Measurements from ENCODE around the gene MIA.

MIA gene

GRCh38 chr19:40750874-40751537 lies 24.3 kb upstream of the MIA start, which contains the start of gene SNRPA:
Gene SNRPA (plus strand): TSS chr19:40751203. CDS start chr19:40751409, 206 bp downstream.
- ChIA-PET POLR2A (interaction anchor here (0.6 to 5.0 kb wide), 22 partner anchors 10 to 136 kb away, joined by 3 to 55 read pairs (median 4); partner anchors contain the start of genes COQ8B, EGLN2, ITPKC and RAB4B), CTCF (interaction anchor here (1.2 kb wide), 1 partner anchor 88 kb away, joined by 7 read pairs; no protein-coding TSS in a partner anchor)
- TF ChIP-seq ELF4 (IDR thresholded peaks at IDR 0.05) (peak; percentile 73), L3MBTL2 (conservative IDR thresholded peaks at IDR 0.05) (peak; percentile 94), SP1 (IDR thresholded peaks at IDR 0.05) (no peak)
- DNase-seq (ENCODE audit: extremely low spot score), result peak; percentile 92

GRCh38 chr19:40752257-40752781 lies 23.0 kb upstream of the MIA start:
- DNase-seq (ENCODE audit: extremely low spot score), result no peak
- ChIA-PET CTCF (interaction anchor here (0.6 to 1.5 kb wide), 4 partner anchors 8 to 212 kb away, joined by 3 to 11 read pairs (median 7); partner anchors contain the start of gene RAB4B), POLR2A (interaction anchor here (0.6 to 5.0 kb wide), 2 partner anchors 9 to 25 kb away, joined by 3 to 55 read pairs; partner anchors contain the start of gene RAB4B)
- TF ChIP-seq FOXM1 (IDR thresholded peaks at IDR 0.05; ENCODE audit: borderline replicate concordance) (no peak), SP1 (IDR thresholded peaks at IDR 0.05) (no peak), CTBP1 (IDR thresholded peaks at IDR 0.05; ENCODE audit: borderline replicate concordance) (no peak), SUZ12 (IDR thresholded peaks at IDR 0.05) (no peak), FOXA1 (IDR thresholded peaks at IDR 0.05) (no peak), HDGF (IDR thresholded peaks at IDR 0.05; ENCODE audit: borderline replicate concordance) (no peak), L3MBTL2 (conservative IDR thresholded peaks at IDR 0.05) (no peak), FOXK2 (IDR thresholded peaks at IDR 0.05) (no peak), TARDBP (IDR thresholded peaks at IDR 0.05) (no peak), NFRKB (IDR thresholded peaks at IDR 0.05) (no peak)

DNA sequence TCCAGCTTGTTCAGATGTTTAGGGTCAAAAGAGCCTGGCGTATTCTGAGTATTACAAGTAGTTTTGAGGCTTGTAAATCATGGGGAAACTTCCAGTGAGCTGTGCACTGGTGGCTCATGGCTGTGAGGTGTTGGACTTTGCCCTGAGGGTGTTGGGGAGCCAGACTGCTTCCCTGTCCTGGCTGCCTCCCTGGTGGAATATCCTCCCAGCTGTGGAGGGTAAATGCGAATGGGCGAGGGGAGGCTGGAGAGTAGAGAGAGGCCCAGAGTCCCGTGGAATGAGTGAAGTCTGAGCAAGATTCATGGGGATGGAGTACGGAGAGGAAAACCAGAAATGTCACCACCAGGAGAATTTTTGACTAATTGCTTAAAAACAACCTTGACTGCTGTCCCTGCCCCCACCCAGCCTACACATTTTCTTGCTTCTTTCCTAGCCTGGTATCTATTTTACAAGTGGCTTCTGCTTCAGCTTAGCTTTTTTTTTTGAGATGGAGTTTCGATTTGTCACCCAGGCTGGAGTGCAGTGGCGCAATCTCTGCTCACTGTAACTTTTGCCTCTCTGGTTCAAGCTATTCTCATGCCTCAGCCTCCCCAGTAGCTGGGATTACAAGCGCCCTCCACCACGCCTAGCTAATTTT lies 20.6 kb upstream of the MIA start:
- POLR2A ChIA-PET, result interaction anchor here (2.3 kb wide), 1 partner anchor 44 kb away, joined by 6 read pairs; the partner anchor contains the start of gene EGLN2
- TF ChIP-seq TARDBP (IDR thresholded peaks at IDR 0.05) (no peak), FOXA1 (IDR thresholded peaks at IDR 0.05) (no peak), HDGF (IDR thresholded peaks at IDR 0.05; ENCODE audit: borderline replicate concordance) (no peak), L3MBTL2 (conservative IDR thresholded peaks at IDR 0.05) (no peak), LEF1 (IDR thresholded peaks at IDR 0.05; ENCODE audit: borderline replicate concordance) (no peak), FOXM1 (IDR thresholded peaks at IDR 0.05; ENCODE audit: borderline replicate concordance) (no peak), CTBP1 (IDR thresholded peaks at IDR 0.05; ENCODE audit: borderline replicate concordance) (no peak), SUZ12 (IDR thresholded peaks at IDR 0.05) (no peak), SP1 (IDR thresholded peaks at IDR 0.05) (no peak), FOXK2 (IDR thresholded peaks at IDR 0.05) (no peak), NFRKB (IDR thresholded peaks at IDR 0.05) (no peak), ZNF384 (IDR thresholded peaks at IDR 0.05) (no peak), ARNT (IDR thresholded peaks at IDR 0.05) (no peak), BHLHE40 (IDR thresholded peaks at IDR 0.05; ENCODE audit: borderline replicate concordance) (no peak), ELF4 (IDR thresholded peaks at IDR 0.05) (no peak), PKNOX1 (IDR thresholded peaks at IDR 0.05) (no peak)
- CTCF ChIA-PET, result interaction anchor here (0.5 kb wide), 1 partner anchor 1522 kb away, joined by 3 read pairs; no protein-coding TSS in a partner anchor
- no peak for DNase-seq (ENCODE audit: extremely low spot score)

DNA sequence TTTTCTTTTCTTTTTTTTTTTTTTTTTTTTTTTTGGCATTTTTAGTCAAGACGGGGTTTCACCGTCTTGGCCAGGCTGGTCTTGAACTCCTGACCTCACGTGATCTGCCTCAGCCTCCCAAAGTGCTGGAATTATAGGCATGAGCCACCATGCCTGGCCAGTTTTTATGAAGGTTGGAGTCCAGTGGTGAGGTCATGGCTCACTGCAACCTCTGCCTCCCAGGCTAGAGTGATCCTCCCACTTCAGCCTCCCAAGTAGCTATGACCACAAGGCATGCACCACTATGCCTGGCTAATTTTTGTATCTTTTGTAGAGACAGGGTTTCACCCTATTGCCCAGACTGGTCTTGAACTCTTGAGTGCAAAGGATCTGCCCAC lies 20.1 kb upstream of the MIA start:
- CTCF ChIA-PET, result no interaction called here
- no peak for DNase-seq (ENCODE audit: extremely low spot score)
- POLR2A ChIA-PET, result interaction anchor here (2.3 kb wide), 1 partner anchor 44 kb away, joined by 6 read pairs; the partner anchor contains the start of gene EGLN2
- TF ChIP-seq ARNT (IDR thresholded peaks at IDR 0.05), result no peak
- no peak for TF ChIP-seq FOXA1 (IDR thresholded peaks at IDR 0.05)
- TF ChIP-seq NFRKB (IDR thresholded peaks at IDR 0.05), result no peak
- TF ChIP-seq SUZ12 (IDR thresholded peaks at IDR 0.05), result no peak
- no peak for TF ChIP-seq PKNOX1 (IDR thresholded peaks at IDR 0.05)
- TF ChIP-seq L3MBTL2 (conservative IDR thresholded peaks at IDR 0.05), result no peak
- TF ChIP-seq CTBP1 (IDR thresholded peaks at IDR 0.05; ENCODE audit: borderline replicate concordance), result no peak
- no peak for TF ChIP-seq FOXK2 (IDR thresholded peaks at IDR 0.05)
- no peak for TF ChIP-seq LEF1 (IDR thresholded peaks at IDR 0.05; ENCODE audit: borderline replicate concordance)
- no peak for TF ChIP-seq FOXM1 (IDR thresholded peaks at IDR 0.05; ENCODE audit: borderline replicate concordance)
- no peak for TF ChIP-seq ZNF384 (IDR thresholded peaks at IDR 0.05)
- no peak for TF ChIP-seq SP1 (IDR thresholded peaks at IDR 0.05)
- no peak for TF ChIP-seq ELF4 (IDR thresholded peaks at IDR 0.05)
- no peak for TF ChIP-seq TARDBP (IDR thresholded peaks at IDR 0.05)
- no peak for TF ChIP-seq BHLHE40 (IDR thresholded peaks at IDR 0.05; ENCODE audit: borderline replicate concordance)
- no peak for TF ChIP-seq HDGF (IDR thresholded peaks at IDR 0.05; ENCODE audit: borderline replicate concordance)

DNA sequence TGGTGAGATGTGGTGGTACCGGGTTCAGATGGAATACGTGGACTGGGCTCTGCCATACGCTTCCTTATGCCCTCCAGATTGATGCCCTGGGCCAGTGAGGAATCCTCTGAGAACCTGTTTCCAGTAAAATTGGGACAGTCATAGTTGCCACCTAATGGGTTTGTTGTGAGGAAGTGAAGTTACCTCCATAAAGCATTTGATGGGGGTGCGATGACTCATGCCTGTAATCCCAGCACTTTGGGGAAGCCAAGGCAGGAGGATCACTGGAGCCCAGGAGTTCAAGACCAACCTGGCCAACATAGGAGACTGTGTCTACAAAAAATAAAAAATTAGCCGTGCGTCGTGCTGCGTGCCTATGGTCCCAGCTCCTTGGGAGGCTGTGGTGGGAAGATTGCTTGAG lies 19.5 kb upstream of the MIA start:
- ChIA-PET CTCF (no interaction called here), POLR2A (interaction anchor here (1.3 kb wide), 1 partner anchor 16 kb away, joined by 4 read pairs; no protein-coding TSS in a partner anchor)
- no peak for DNase-seq (ENCODE audit: extremely low spot score)

More for the DNA sequence above, 19.5 kb upstream of the MIA start:
- no peak for TF ChIP-seq FOXM1 (IDR thresholded peaks at IDR 0.05; ENCODE audit: borderline replicate concordance)
- TF ChIP-seq ZNF384 (IDR thresholded peaks at IDR 0.05), result no peak
- TF ChIP-seq NFRKB (IDR thresholded peaks at IDR 0.05), result no peak
- TF ChIP-seq FOXA1 (IDR thresholded peaks at IDR 0.05), result no peak
- no peak for TF ChIP-seq TARDBP (IDR thresholded peaks at IDR 0.05)
- TF ChIP-seq LEF1 (IDR thresholded peaks at IDR 0.05; ENCODE audit: borderline replicate concordance), result no peak
- no peak for TF ChIP-seq L3MBTL2 (conservative IDR thresholded peaks at IDR 0.05)
- no peak for TF ChIP-seq FOXK2 (IDR thresholded peaks at IDR 0.05)
- TF ChIP-seq HDGF (IDR thresholded peaks at IDR 0.05; ENCODE audit: borderline replicate concordance), result no peak
- TF ChIP-seq CTBP1 (IDR thresholded peaks at IDR 0.05; ENCODE audit: borderline replicate concordance), result no peak
- no peak for TF ChIP-seq SUZ12 (IDR thresholded peaks at IDR 0.05)
- no peak for TF ChIP-seq ELF4 (IDR thresholded peaks at IDR 0.05)
- TF ChIP-seq ARNT (IDR thresholded peaks at IDR 0.05), result no peak
- no peak for TF ChIP-seq BHLHE40 (IDR thresholded peaks at IDR 0.05; ENCODE audit: borderline replicate concordance)
- TF ChIP-seq SP1 (IDR thresholded peaks at IDR 0.05), result no peak
- TF ChIP-seq PKNOX1 (IDR thresholded peaks at IDR 0.05), result no peak
